GM18951 (cell line): ENCODE results near the gene CHKA.

Experiments used
- POLR2A ChIP-seq: IDR thresholded peaks from 4 replicates; pipeline ENCODE4 v1.6.1; 2011; ENCODE audit warnings: mild to moderate bottlenecking; ENCODE audit not compliant: insufficient read length, insufficient read depth; ENCODE audit errors: extremely low read depth
- in situ Hi-C: fragments of 300-500 bp; cut with MboI; formaldehyde crosslinking; loops from one replicate; pipeline ENCODE4 v1.12.0; 2022; ENCODE audit warnings: low sequenced_read_pairs, mixed read lengths, inconsistent platforms; ENCODE audit not compliant: unreplicated experiment

CHKA gene

DNA sequence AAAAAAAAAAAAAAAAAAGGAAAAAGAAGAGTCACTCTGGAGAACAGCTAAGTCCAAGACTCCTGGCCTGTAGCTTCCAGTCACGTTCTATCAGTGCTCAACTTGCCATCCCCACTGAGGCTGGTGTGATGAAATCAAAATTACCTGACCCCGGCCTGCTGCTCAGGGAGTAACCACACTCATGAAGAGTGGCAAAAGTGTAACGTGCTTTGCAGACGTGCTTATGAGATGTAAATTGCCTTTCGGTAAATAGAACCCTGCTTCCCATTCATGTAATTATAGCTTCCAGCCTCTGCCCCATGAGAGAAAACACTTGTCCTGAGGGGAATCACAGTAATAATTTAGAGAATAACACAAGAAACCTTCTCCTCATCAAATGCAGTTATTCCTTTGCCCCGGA, 28.2 kb upstream of the CHKA start:
- in situ Hi-C loops: no loop called here
- TF ChIP-seq POLR2A: no peak

GRCh38 chr11:68148879-68149278, 27.7 kb upstream of the CHKA start:
- TF ChIP-seq POLR2A: no peak
- in situ Hi-C loops: no loop called here

DNA sequence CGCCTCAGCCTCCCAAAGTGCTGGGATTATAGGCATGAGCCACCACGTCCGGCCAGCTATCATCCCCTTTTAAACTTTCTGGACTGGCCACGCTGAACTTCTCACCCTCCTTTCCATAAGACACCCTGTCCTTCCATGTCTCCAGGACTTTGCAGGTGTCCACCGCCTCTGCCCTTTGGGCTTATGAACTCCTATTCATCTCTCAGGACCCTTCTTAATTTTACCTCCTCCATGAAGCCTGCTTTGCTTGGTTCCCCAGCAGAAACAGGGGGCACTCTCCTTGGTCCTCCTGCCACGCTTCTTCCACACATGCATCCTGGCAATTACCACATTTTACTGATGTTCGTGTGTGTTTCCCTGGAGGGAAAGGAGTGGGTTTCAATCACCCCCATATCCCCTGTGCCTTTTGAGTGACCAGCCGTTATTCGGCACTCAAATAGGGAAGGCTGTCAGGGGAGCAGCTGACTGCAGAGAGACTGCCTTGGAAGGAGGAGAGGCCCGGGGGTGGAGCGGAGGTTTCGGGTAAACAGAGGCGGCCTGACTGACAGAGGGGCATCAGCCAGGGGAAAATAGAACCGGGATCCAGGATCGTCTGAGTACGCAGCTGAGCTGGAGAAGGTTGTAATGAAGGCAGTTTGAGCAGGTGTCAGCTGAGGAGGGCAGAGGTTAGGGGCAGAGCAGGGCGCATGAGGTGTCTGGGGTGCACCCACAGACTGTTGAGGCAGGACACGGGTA, 27.1 kb upstream of the CHKA start:
- TF ChIP-seq POLR2A: no peak
- in situ Hi-C loops: no loop called here

GRCh38 chr11:68146704-68147474, 25.7 kb upstream of the CHKA start:
- in situ Hi-C loops: no loop called here

DNA sequence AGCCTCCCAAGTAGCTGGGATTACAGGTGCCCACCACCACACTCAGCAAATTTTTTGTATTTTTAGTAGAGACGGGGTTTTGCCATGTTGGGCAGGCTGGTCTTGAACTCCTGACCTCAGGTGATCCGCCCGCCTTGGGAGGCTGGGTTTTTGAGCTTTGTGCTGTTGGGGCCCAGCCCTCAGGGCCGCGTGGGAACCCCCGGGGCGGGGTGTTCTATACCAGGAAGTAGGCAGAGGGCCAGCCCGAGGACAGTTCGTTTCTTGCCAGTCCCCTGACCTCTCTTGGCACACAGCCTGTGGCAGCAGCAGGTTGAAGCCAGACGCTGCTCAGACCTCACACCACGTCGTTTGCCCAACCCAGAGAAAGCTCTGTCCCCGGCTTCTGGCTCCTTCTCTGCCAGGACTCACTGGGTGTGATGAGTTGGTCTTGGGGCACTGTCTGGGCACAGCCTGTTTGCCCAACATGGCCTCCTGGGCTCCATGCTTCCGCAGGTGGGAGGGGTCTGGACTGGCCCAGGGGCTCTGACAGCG, 24.9 kb upstream of the CHKA start:
- TF ChIP-seq POLR2A: no peak
- in situ Hi-C loops: no loop called here

More at GRCh38 chr11:68146704-68147474, 25.7 kb upstream of the CHKA start:
- no peak for TF ChIP-seq POLR2A

- TF ChIP-seq POLR2A: no peak
- in situ Hi-C loops: no loop called here
Measured at GRCh38 chr11:68145120-68145866, 24.1 kb upstream of the CHKA start.

GRCh38 chr11:68143310-68143689, 22.1 kb upstream of the CHKA start:
- in situ Hi-C loops: no loop called here
- TF ChIP-seq POLR2A: no peak

- in situ Hi-C loops: no loop called here
Measured at GRCh38 chr11:68142441-68143309, 21.5 kb upstream of the CHKA start.

GRCh38 chr11:68142028-68142412, 20.8 kb upstream of the CHKA start:
- in situ Hi-C loops: no loop called here

More at GRCh38 chr11:68142441-68143309, 21.5 kb upstream of the CHKA start:
- no peak for TF ChIP-seq POLR2A

DNA sequence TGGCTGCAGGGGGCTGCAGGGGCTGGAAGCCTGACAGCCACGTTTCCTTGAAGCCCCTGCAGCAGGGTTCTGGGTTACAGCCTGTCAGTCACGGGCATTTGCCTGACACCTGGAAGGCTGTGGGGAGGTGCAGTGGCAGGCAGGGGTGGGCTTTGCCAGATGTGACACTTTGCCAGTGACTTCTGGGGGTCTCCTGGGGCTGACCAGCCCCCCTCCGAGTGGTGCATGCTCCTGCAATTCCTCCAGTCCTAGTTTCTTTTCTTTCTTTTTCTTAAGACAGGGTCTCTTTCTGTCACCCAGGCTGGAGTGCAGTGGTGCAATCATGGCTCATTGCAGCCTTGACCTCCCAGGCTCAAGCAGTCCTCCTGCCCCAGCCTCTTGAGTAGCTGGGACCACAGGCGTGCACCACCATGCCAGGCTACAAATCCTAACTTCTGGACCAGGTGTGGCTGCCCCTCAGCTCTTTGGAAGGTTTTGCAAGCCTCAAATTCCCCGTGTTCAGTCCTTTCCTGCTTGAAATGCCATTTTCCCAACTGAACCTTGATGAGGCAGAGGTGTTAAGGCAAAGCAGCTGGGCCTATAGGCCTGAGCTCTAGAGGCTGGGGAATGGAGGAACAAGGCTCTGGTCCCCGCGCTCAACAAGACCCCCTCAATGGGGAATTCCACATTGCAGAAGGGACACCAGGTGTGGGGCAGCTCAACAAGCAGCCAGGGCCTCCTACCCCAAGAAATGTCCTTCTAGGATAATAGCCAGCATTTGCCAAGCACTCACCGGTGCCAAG, 20.2 kb upstream of the CHKA start:
- no peak for TF ChIP-seq POLR2A

More at GRCh38 chr11:68142028-68142412, 20.8 kb upstream of the CHKA start:
- TF ChIP-seq POLR2A: no peak

DNA sequence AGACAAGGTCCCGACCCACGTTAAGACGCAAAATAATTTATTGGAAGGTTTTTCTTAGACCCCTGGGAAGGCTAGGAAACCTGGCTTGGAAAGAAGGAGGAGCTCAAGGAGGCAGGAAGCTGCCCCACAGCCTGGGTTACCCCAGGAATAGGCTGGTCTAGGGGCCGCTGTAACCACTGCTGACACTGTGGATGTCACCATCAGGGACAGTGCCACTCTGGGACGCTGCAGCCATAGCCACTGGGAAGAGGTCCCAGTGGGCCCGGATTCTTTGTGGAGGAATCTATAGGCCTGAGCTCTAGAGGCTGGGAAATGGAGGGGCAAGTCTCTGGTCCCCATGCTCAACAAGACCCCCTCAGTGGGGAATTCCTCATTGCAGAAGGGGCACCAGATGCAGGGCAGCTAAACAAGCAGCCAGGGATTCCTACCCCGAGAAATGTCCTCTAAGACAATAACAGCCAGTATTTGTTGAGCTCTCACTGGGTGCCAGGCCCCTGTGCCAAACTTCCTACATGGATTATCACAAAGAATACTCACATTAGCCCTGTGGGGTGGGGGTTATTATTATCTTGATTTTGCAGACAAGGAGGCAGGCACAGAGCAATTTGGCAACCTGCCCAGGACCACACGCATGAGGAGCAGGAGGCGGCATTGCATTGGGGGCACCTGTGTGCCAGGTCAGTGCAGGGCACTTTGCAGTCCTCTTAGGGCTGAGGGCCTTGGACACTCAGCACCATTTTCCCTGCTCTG, 19.5 kb upstream of the CHKA start:
- TF ChIP-seq POLR2A: no peak
- in situ Hi-C loops: no loop called here

More for the DNA sequence above, 20.2 kb upstream of the CHKA start:
- in situ Hi-C loops: no loop called here
